ENCODE measurements around the gene SELENBP1. TPM values are rescaled to one million over a fixed set of nuclear protein-coding genes. Genes with fewer than 3 reads are reported as not detected.

The SELENBP1 gene
- total RNA-seq, 6 experiments from 2014 or later: 83.4 to 423 (median 208) TPM

GRCh38 chr1:151405187-151405951 lies 32.9 kb upstream of the SELENBP1 start:
- Histone ChIP-seq H3K36me3 (peaks cover 0 to 80% (median 52%) of the 10 kb centered on the region in 4 donors), H3K4me3 (no peak overlapping the region), H3K9me3 (no peaks in the 10 kb centered on the region), H3K4me1 (peaks cover 0 to 25% (median 2%) of the 10 kb centered on the region in 4 donors), H3K27ac (no peak overlapping the region), H3K27me3 (no peaks in the 10 kb centered on the region)
- no peak for ATAC-seq
- no peak for DNase-seq
- intact Hi-C loops (cut with DNase I): no loop called here
- WGBS (ENCODE audit: insufficient coverage, low coverage, low lambda C conversion rate, missing lambda C conversion rate): 92% methylated on average over 8 of the region's 13 CpGs
- TF ChIP-seq, protein P1, sequence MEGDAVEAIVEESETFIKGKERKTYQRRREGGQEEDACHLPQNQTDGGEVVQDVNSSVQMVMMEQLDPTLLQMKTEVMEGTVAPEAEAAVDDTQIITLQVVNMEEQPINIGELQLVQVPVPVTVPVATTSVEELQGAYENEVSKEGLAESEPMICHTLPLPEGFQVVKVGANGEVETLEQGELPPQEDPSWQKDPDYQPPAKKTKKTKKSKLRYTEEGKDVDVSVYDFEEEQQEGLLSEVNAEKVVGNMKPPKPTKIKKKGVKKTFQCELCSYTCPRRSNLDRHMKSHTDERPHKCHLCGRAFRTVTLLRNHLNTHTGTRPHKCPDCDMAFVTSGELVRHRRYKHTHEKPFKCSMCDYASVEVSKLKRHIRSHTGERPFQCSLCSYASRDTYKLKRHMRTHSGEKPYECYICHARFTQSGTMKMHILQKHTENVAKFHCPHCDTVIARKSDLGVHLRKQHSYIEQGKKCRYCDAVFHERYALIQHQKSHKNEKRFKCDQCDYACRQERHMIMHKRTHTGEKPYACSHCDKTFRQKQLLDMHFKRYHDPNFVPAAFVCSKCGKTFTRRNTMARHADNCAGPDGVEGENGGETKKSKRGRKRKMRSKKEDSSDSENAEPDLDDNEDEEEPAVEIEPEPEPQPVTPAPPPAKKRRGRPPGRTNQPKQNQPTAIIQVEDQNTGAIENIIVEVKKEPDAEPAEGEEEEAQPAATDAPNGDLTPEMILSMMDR (IDR thresholded peaks at IDR 0.05): no peak
- TF ChIP-seq POLR2A (IDR thresholded peaks at IDR 0.05): no peak

- intact Hi-C loops (cut with DNase I): no loop called here
- no peak overlapping the region for H3K27ac ChIP-seq
Measured at GRCh38 chr1:151403612-151404011, 31.1 kb upstream of the SELENBP1 start.

GRCh38 chr1:151402764-151403163 lies 30.3 kb upstream of the SELENBP1 start:
- no peak overlapping the region for H3K4me3 ChIP-seq
- peak overlapping the region in 1 of 3 donors; percentile 31 for H3K27ac ChIP-seq
- H3K4me1 ChIP-seq: peaks cover 0 to 28% (median 3%) of the 10 kb centered on the region in 4 donors
- peak in 1 of 4 donors; percentile 31 for ATAC-seq
- no peak for DNase-seq
- H3K9me3 ChIP-seq: no peaks in the 10 kb centered on the region
- no peak for TF ChIP-seq POLR2A (IDR thresholded peaks at IDR 0.05)
- TF ChIP-seq, protein P1 (IDR thresholded peaks at IDR 0.05): no peak
- intact Hi-C loops (cut with DNase I): no loop called here
- 63% methylated on average over 2 of the region's 2 CpGs for WGBS (ENCODE audit: insufficient coverage, low coverage, low lambda C conversion rate, missing lambda C conversion rate)
- H3K27me3 ChIP-seq: no peaks in the 10 kb centered on the region
- H3K36me3 ChIP-seq: peaks cover 0 to 54% (median 31%) of the 10 kb centered on the region in 4 donors

More at GRCh38 chr1:151403612-151404011, 31.1 kb upstream of the SELENBP1 start:
- DNase-seq: no peak
- peaks cover 0 to 63% (median 38%) of the 10 kb centered on the region in 4 donors for H3K36me3 ChIP-seq
- no peaks in the 10 kb centered on the region for H3K27me3 ChIP-seq
- H3K4me3 ChIP-seq: no peak overlapping the region
- ATAC-seq: no peak
- TF ChIP-seq POLR2A (IDR thresholded peaks at IDR 0.05): no peak
- TF ChIP-seq, protein P1 (IDR thresholded peaks at IDR 0.05): no peak
- 100% methylated on average over 3 of the region's 3 CpGs for WGBS (ENCODE audit: insufficient coverage, low coverage, low lambda C conversion rate, missing lambda C conversion rate)
- H3K9me3 ChIP-seq: no peaks in the 10 kb centered on the region
- peaks cover 0 to 28% (median 3%) of the 10 kb centered on the region in 4 donors for H3K4me1 ChIP-seq

DNA sequence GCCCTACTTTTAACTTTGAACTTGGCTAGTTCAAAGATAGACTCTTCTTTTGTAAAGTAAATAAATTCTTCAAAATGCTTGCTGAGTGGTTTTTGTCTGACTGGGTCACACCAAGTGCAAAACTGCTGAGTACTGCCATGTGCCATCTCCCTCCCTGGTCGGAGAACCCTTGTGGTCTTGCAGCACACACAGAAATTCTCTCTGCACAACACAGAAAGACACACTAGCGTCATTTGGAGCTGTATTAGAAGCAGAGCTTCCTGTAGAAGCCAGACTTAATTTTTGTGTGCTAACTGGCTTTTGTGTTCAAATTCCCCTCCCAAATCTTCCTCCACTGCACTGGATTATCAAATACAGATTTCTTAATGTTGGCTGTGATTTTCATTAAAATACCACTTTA lies 29.4 kb upstream of the SELENBP1 start:
- Histone ChIP-seq H3K4me3 (no peak overlapping the region), H3K9me3 (no peaks in the 10 kb centered on the region), H3K36me3 (peaks cover 0 to 45% (median 27%) of the 10 kb centered on the region in 4 donors), H3K4me1 (peaks cover 0 to 28% (median 3%) of the 10 kb centered on the region in 4 donors), H3K27me3 (no peaks in the 10 kb centered on the region), H3K27ac (peak overlapping the region in 1 of 3 donors; percentile 31)
- TF ChIP-seq, protein P1 (IDR thresholded peaks at IDR 0.05): no peak
- no peak for TF ChIP-seq POLR2A (IDR thresholded peaks at IDR 0.05)
- intact Hi-C loops (cut with DNase I): no loop called here
- peak in 1 of 4 donors; percentile 30 for ATAC-seq
- DNase-seq: no peak
- 56% methylated on average over 2 of the region's 2 CpGs for WGBS (ENCODE audit: insufficient coverage, low coverage, low lambda C conversion rate, missing lambda C conversion rate)
